H9 (cell line): ENCODE results near the gene PAK2. TPM values are rescaled to one million over a fixed set of nuclear protein-coding genes. Genes with fewer than 3 reads are reported as not detected.

Source experiments
- DNase-seq: peaks from one replicate; pipeline ENCODE4 v3.0.0-alpha.2; 2017
- H2AFZ ChIP-seq: one replicate; pipeline ENCODE4 v1.6.1; 2013; ENCODE audit warnings: mild to moderate bottlenecking, low read length, control low read depth, moderate library complexity
- H2AK5ac ChIP-seq: 2 replicates; pipeline ENCODE4 v1.6.1; 2013; ENCODE audit warnings: low read length, control low read depth, mixed read lengths; ENCODE audit not compliant: insufficient read length
- H2BK120ac ChIP-seq: one replicate; pipeline ENCODE4 v1.6.1; 2013; ENCODE audit warnings: low read depth, mild to moderate bottlenecking, low read length, control low read depth, inconsistent platforms; ENCODE audit not compliant: poor library complexity, severe bottlenecking
- H2BK12ac ChIP-seq: 2 replicates; pipeline ENCODE4 v1.6.1; 2013; ENCODE audit warnings: low read length, control low read depth, mixed read lengths, low read depth; ENCODE audit not compliant: insufficient read length
- H2BK15ac ChIP-seq: 2 replicates; pipeline ENCODE4 v1.6.1; 2013; ENCODE audit warnings: low read depth, low read length, control low read depth
- H2BK20ac ChIP-seq: one replicate; pipeline ENCODE4 v1.6.1; 2013; ENCODE audit warnings: low read depth, mild to moderate bottlenecking, low read length, control low read depth, inconsistent platforms; ENCODE audit not compliant: poor library complexity, severe bottlenecking
- H2BK5ac ChIP-seq: 2 replicates; pipeline ENCODE4 v1.6.1; 2013; ENCODE audit warnings: low read length, control low read depth, mixed read lengths; ENCODE audit not compliant: insufficient read length
- H3K14ac ChIP-seq: 2 replicates; pipeline ENCODE4 v1.6.1; 2013; ENCODE audit warnings: low read length, control low read depth; ENCODE audit not compliant: insufficient read depth
- H3K18ac ChIP-seq: 2 replicates; pipeline ENCODE4 v1.6.1; 2013; ENCODE audit warnings: low read depth, mild to moderate bottlenecking, mixed read lengths, low read length, control low read depth; ENCODE audit not compliant: insufficient read length
- H3K23ac ChIP-seq: 2 replicates; pipeline ENCODE4 v1.6.1; 2013; ENCODE audit warnings: low read length, control low read depth, mixed read lengths, low read depth; ENCODE audit not compliant: insufficient read length
- H3K23me2 ChIP-seq: 2 replicates; pipeline ENCODE4 v1.6.1; 2013; ENCODE audit warnings: low read depth, mild to moderate bottlenecking, mixed read lengths, low read length, control low read depth; ENCODE audit not compliant: insufficient read length, poor library complexity, severe bottlenecking
- H3K27ac ChIP-seq: 2 replicates; pipeline ENCODE4 v1.5.1; 2013; ENCODE audit warnings: low read length, control low read depth, mixed read lengths, low read depth; ENCODE audit not compliant: insufficient read length
- H3K27me3 ChIP-seq: 2 replicates; pipeline ENCODE4 v1.6.1; 2013; ENCODE audit warnings: low read length, control low read depth, inconsistent platforms; ENCODE audit not compliant: insufficient read depth
- H3K4ac ChIP-seq: 2 replicates; pipeline ENCODE4 v1.6.1; 2013; ENCODE audit warnings: low read depth, mild to moderate bottlenecking, control low read depth, inconsistent platforms, low read length, moderate library complexity
- H3K4me1 ChIP-seq: 2 replicates; pipeline ENCODE4 v1.6.1; 2013; ENCODE audit warnings: low read length, control low read depth, inconsistent platforms; ENCODE audit not compliant: insufficient read depth
- H3K4me2 ChIP-seq: 2 replicates; pipeline ENCODE4 v1.6.1; 2013; ENCODE audit warnings: low read length, control low read depth, mixed read lengths; ENCODE audit not compliant: insufficient read length, insufficient read depth
- H3K56ac ChIP-seq: 2 replicates; pipeline ENCODE4 v1.6.1; 2013; ENCODE audit warnings: low read depth, mild to moderate bottlenecking, mixed read lengths, low read length, control low read depth; ENCODE audit not compliant: insufficient read length
- H3K79me1 ChIP-seq: 2 replicates; pipeline ENCODE4 v1.6.1; 2013; ENCODE audit warnings: low read depth, mild to moderate bottlenecking, moderate library complexity, low read length, control low read depth, inconsistent platforms; ENCODE audit not compliant: insufficient read depth, poor library complexity, severe bottlenecking
- H3K79me2 ChIP-seq: 2 replicates; pipeline ENCODE4 v1.6.1; 2013; ENCODE audit warnings: low read length, control low read depth, inconsistent platforms; ENCODE audit not compliant: insufficient read depth
- H3K9ac ChIP-seq: 2 replicates; pipeline ENCODE4 v1.6.1; 2013; ENCODE audit warnings: low read length, control low read depth, mixed read lengths; ENCODE audit not compliant: insufficient read length; ENCODE audit errors: extremely low read depth
- H3K9me3 ChIP-seq: one replicate; pipeline ENCODE4 v1.6.1; 2013; ENCODE audit warnings: low read depth, low read length, inconsistent platforms; ENCODE audit not compliant: control insufficient read depth
- H3T11ph ChIP-seq: one replicate; pipeline ENCODE4 v1.6.1; 2013; ENCODE audit warnings: mild to moderate bottlenecking, low read length, control low read depth, inconsistent platforms
- H4K20me1 ChIP-seq: one replicate; pipeline ENCODE4 v1.6.1; 2013; ENCODE audit not compliant: control insufficient read depth, insufficient read length, insufficient read depth
- H4K5ac ChIP-seq: 2 replicates; pipeline ENCODE4 v1.6.1; 2013; ENCODE audit warnings: low read depth, mild to moderate bottlenecking, mixed read lengths, low read length, control low read depth; ENCODE audit not compliant: insufficient read length
- H4K8ac ChIP-seq: replicated peaks from 2 replicates; pipeline ENCODE4 v1.6.1; 2013; ENCODE audit warnings: low read length, control low read depth, mixed read lengths, low read depth; ENCODE audit not compliant: insufficient read length
- H4K91ac ChIP-seq: 2 replicates; pipeline ENCODE4 v1.6.1; 2013; ENCODE audit warnings: low read depth, mild to moderate bottlenecking, moderate library complexity, mixed read lengths, low read length, control low read depth; ENCODE audit not compliant: insufficient read length
- H3K27ac Mint-ChIP-seq, 3 experiments: 2 replicates in 2 of 3; 3 replicates in 1 of 3; pipeline ENCODE4 v1.8.0; 2020 to 2021; ENCODE audit warnings: mixed read lengths in 3 of 3, mild to moderate bottlenecking in 1 of 3, moderate library complexity in 1 of 3
- H3K27me3 Mint-ChIP-seq: 2 replicates; pipeline ENCODE4 v1.8.0; 2021; ENCODE audit warnings: low read depth, mild to moderate bottlenecking, moderate library complexity, mixed read lengths
- H3K36me3 Mint-ChIP-seq, 3 experiments: 2 replicates in 2 of 3; 3 replicates in 1 of 3; pipeline ENCODE4 v1.8.0; 2020 to 2021; ENCODE audit warnings: low read depth in 3 of 3, mixed read lengths in 3 of 3; ENCODE audit not compliant: insufficient read depth in 1 of 3
- H3K4me1 Mint-ChIP-seq, 2 experiments: 2 replicates each; pipeline ENCODE4 v1.8.0; 2020; ENCODE audit warnings: mixed read lengths in 2 of 2
- H3K4me3 Mint-ChIP-seq, 2 experiments: 2 replicates in 1 of 2; 3 replicates in 1 of 2; pipeline ENCODE4 v1.8.0; 2020 to 2021; ENCODE audit warnings: mild to moderate bottlenecking in 2 of 2, mixed read lengths in 2 of 2, moderate library complexity in 1 of 2
- H3K9me3 Mint-ChIP-seq, 2 experiments: 2 replicates in 1 of 2; 3 replicates in 1 of 2; pipeline ENCODE4 v1.8.0; 2020; ENCODE audit warnings: mild to moderate bottlenecking in 2 of 2, mixed read lengths in 2 of 2, moderate library complexity in 1 of 2
- CTCF ChIP-seq: fragments of 200-600 bp; sonication (generic); conservative IDR thresholded peaks from 3 replicates; pipeline ENCODE4 v1.8.0; 2021; ENCODE audit warnings: antibody characterized with exemption, mild to moderate bottlenecking
- WGBS: extraction: QIAGEN DNeasy Blood & Tissue Kit; methylation state at CpG from one replicate; pipeline ENCODE4 v1.1.7; 2013; ENCODE audit warnings: missing lambda C conversion rate, low lambda C conversion rate, mixed read lengths; ENCODE audit not compliant: insufficient read length; ENCODE audit errors: extremely low coverage; 5-methylcytosine and 5-hydroxymethylcytosine counted together
- total RNA-seq: library from RNA; stranded (reverse); gene quantifications from 2 replicates; pipeline ENCODE4 v1.2.1, GENCODE V29; 2021

Gene PAK2
- total RNA-seq, 1 experiment from 2014 or later = 65.7 TPM

- Histone ChIP-seq H2BK12ac (no peak overlapping the region), H3K9me3 (no peaks in the 10 kb centered on the region), H4K20me1 (no peaks in the 10 kb centered on the region), H3K23ac (no peak overlapping the region), H3K14ac (no peak overlapping the region), H3K27ac (no peak overlapping the region), H2BK15ac (no peak overlapping the region), H3K23me2 (no peaks in the 10 kb centered on the region), H2AFZ (no peak overlapping the region), H2BK5ac (no peak overlapping the region), H3K27me3 (no peaks in the 10 kb centered on the region), H3K18ac (no peak overlapping the region), H3K79me1 (no peaks in the 10 kb centered on the region), H2BK20ac (no peak overlapping the region), H3K4me2 (no peak overlapping the region), H4K8ac (no peak overlapping the region), H3K4me1 (no peaks in the 10 kb centered on the region), H3K9ac (no peak overlapping the region), H3T11ph (no peak overlapping the region), H3K79me2 (no peaks in the 10 kb centered on the region), H2BK120ac (no peak overlapping the region), H4K5ac (no peak overlapping the region), H3K4ac (no peak overlapping the region), H3K56ac (no peak overlapping the region), H2AK5ac (no peak overlapping the region), H4K91ac (no peak overlapping the region)
- H3K36me3 Mint-ChIP-seq = no peaks in the 10 kb centered on the region
- WGBS = 100% methylated on average over 2 of the region's 8 CpGs
- peaks cover 4% of the 10 kb centered on the region in 2 experiments for H3K4me1 Mint-ChIP-seq
- H3K27ac Mint-ChIP-seq = no peak overlapping the region
- no peak overlapping the region for H3K4me3 Mint-ChIP-seq
- H3K9me3 Mint-ChIP-seq = no peaks in the 10 kb centered on the region
- H3K27me3 Mint-ChIP-seq = peaks cover 9% of the 10 kb centered on the region
- DNase-seq = no peak
- TF ChIP-seq CTCF = no peak
These were observed 32.1 kb upstream of the PAK2 start for GRCh38 chr3:196707566-196707965.
